Esophagus (tissue), 2 donors: Measurements from ENCODE around the gene KCNT1. TPM values are rescaled to one million over a fixed set of nuclear protein-coding genes. Genes with fewer than 3 reads are reported as not detected.

ENCODE experiments used
- H3K27ac ChIP-seq, 2 donors: one replicate each; pipeline ENCODE4 v1.5.1; 2013; ENCODE audit warnings: low read depth in 2 of 2, mild to moderate bottlenecking in 2 of 2, inconsistent platforms in 1 of 2, low read length in 1 of 2, moderate library complexity in 1 of 2
- H3K27me3 ChIP-seq, 2 donors: one replicate each; pipeline ENCODE4 v1.6.1; 2013; ENCODE audit warnings: low read length in 2 of 2, control low read depth in 1 of 2, mild to moderate bottlenecking in 1 of 2; ENCODE audit not compliant: insufficient read depth in 2 of 2, control insufficient read depth in 1 of 2
- H3K36me3 ChIP-seq, 2 donors: one replicate each; pipeline ENCODE4 v1.6.1; 2013; ENCODE audit warnings: low read length in 1 of 2; ENCODE audit not compliant: control insufficient read depth in 2 of 2, insufficient read depth in 2 of 2
- H3K4me1 ChIP-seq, 2 donors: one replicate each; pipeline ENCODE4 v1.6.1; 2013; ENCODE audit warnings: low read length in 1 of 2; ENCODE audit not compliant: control insufficient read depth in 2 of 2, insufficient read depth in 2 of 2
- H3K4me3 ChIP-seq, 2 donors: one replicate each; pipeline ENCODE4 v1.5.1; 2013; ENCODE audit warnings: low read length in 2 of 2, mild to moderate bottlenecking in 2 of 2, low read depth in 1 of 2, moderate library complexity in 1 of 2
- H3K9me3 ChIP-seq, 2 donors: one replicate each; pipeline ENCODE4 v1.6.1; 2013; ENCODE audit warnings: mild to moderate bottlenecking in 2 of 2, low read depth in 1 of 2, low read length in 1 of 2, moderate library complexity in 1 of 2; ENCODE audit not compliant: control insufficient read depth in 2 of 2, insufficient read depth in 1 of 2
- WGBS, 2 donors: extraction: QIAGEN DNeasy Blood & Tissue Kit; methylation state at CpG; one replicate each; pipeline ENCODE4 v1.1.7; 2013; 5-methylcytosine and 5-hydroxymethylcytosine counted together
- polyA plus RNA-seq, 2 donors: library from polyadenylated mRNA; stranded (reverse); fragments of 200-250 nt; gene quantifications; one replicate each; pipeline ENCODE4 v1.2.3, GENCODE V29; 2013
- donor health status: healthy with polysubstance abuse.
- donor health status: Bipolar disorder and iron deficiency.

The KCNT1 gene
- polyA plus RNA-seq, 2 donors, result 0.06 to 0.14 TPM

DNA sequence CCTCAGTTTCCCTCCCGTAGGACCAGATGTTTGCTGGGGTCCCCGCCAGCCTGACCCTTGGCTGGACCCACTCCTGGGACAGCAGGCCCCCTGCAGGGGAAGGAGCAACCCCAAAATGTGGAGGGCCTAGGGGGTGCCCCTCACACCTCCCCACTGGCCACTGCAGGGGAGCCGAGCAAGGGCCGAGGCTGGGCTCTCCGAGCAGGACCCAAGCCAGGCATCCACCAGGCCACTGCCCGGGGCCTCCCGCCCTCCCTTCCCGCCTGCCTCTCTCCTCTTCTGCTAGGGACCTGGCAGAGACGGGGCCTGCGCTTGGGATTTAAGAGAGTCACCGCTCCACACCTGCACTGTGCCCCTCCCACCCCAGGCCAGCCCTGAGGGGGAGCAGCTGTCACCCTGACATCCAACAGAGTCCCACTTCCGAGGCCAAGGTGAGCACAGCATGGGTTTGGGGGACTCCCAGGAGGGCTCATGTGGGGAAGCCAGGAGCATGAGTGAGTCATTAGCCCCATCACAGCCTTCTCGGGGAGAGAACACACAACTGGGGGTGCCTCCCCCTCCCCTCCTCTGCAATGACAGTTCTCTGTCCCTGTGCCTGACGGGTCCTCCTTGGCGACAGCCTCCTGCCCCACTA is 18.5 kb upstream of the KCNT1 start:
- Histone ChIP-seq H3K9me3 (peaks cover 0 to 3% of the 10 kb centered on the region in 2 donors), H3K4me3 (no peak overlapping the region), H3K27me3 (no peaks in the 10 kb centered on the region), H3K27ac (no peak overlapping the region), H3K36me3 (no peaks in the 10 kb centered on the region), H3K4me1 (no peaks in the 10 kb centered on the region)
- WGBS, 2 donors, result 65 to 70% methylated on average over 15 of the region's 15 CpGs

DNA sequence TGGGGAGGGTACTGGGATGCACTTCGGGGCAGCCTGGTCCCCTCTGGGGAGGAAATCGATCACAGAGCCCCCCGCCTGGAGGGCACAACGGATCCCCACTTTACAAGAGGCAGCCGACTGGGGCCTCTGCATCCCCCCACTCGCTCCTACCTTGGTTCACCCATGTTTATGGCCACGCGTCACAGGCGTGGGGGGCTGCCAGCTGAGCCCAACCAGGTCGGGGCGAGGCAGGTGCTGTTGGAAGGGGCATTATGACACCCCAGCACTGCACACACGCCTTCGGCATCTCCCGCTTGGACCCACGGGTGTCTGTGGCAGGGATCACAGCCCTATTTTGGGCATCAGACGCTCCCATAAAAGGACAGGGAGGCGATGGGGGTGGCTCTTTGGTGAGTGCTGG is 17.3 kb upstream of the KCNT1 start:
- 72 to 74% methylated on average over 17 of the region's 17 CpGs for WGBS, 2 donors

DNA sequence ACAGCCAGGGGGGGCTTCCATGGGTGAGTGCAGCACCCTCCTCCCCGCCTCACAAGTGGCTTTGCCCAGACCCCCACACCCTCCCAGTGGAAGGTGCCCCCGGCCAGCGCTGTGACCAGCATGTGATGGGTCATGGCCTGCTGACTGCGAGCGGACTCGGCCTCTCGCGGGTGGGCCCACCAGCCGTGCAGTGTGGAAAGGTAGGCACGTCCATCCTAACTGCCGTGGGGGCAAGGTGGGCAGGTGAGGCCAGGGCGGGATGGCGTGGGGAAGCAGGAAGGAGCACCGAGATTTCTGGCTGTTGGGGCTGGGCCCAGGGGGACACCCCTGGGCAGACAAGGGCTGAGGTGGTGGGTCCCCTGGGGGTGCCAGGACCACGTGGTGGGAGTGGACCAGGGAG is 14.8 kb upstream of the KCNT1 start:
- no peak overlapping the region for H3K4me3 ChIP-seq
- no peak overlapping the region for H3K27ac ChIP-seq
- 78 to 86% methylated on average over 15 of the region's 15 CpGs for WGBS, 2 donors
- no peaks in the 10 kb centered on the region for H3K36me3 ChIP-seq
- H3K27me3 ChIP-seq, result no peaks in the 10 kb centered on the region
- H3K9me3 ChIP-seq, result no peaks in the 10 kb centered on the region
- no peaks in the 10 kb centered on the region for H3K4me1 ChIP-seq

More for the DNA sequence above, 17.3 kb upstream of the KCNT1 start:
- Histone ChIP-seq H3K36me3 (no peaks in the 10 kb centered on the region), H3K27me3 (no peaks in the 10 kb centered on the region), H3K9me3 (peaks cover 0 to 3% of the 10 kb centered on the region in 2 donors), H3K4me3 (no peak overlapping the region), H3K4me1 (no peaks in the 10 kb centered on the region), H3K27ac (no peak overlapping the region)

DNA sequence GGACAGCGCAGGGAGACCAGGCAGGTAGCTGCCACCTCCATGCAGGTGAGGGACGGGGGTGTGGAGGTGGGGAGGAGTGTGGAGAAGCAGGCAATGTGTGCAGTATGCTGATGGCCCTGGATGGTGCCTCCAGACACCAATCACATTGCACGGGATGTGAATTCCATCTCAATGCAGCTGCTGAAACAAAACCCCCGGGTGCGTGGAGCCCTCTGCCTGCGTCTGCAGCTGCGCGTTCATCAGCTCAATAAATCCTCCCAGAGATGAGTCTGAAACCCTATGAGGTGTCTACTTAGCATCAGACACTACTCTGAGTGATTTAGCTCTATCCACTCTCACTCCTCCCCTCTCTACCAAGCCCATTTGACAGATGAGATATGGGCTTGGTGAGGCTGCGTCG is 13.0 kb upstream of the KCNT1 start:
- H3K4me1 ChIP-seq, result no peaks in the 10 kb centered on the region
- WGBS, 2 donors, result 78 to 84% methylated on average over 10 of the region's 10 CpGs
- no peaks in the 10 kb centered on the region for H3K36me3 ChIP-seq
- H3K9me3 ChIP-seq, result no peaks in the 10 kb centered on the region
- no peak overlapping the region for H3K27ac ChIP-seq
- H3K4me3 ChIP-seq, result no peak overlapping the region
- H3K27me3 ChIP-seq, result no peaks in the 10 kb centered on the region

DNA sequence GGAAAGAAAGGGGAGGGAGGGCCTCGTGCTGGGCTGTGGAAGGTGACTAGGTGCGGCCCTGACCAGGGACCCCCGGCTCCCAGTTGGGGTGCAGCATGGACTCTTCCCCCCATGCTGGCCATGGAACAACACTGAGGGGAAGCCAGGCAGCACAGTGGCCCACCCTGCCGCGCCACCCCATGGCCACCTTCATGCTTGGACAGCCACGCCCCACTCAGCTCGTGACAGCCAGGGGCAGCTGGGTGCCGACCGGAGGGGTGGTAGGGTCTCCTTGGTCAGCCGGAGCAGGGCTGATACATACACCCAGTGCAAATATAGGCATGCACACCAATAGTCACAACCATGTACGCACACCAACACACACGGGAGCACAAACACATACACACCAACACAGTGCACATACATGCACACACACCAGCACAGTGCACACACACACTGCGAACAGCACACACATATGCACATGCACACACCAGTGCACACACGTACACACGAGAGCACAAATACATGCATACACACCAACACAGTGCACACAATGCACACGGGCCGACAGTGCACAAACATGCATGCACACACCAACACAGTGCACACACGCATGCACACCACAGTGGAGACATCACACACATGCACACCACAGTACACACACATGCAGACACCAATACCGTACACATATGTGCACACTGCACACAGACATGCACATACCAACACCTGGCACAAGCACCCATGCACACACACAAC is 11.0 kb upstream of the KCNT1 start:
- H3K27me3 ChIP-seq, result no peaks in the 10 kb centered on the region
- 86 to 91% methylated on average over 19 of the region's 19 CpGs for WGBS, 2 donors
- no peak overlapping the region for H3K27ac ChIP-seq
- no peak overlapping the region for H3K4me3 ChIP-seq
- H3K4me1 ChIP-seq, result no peaks in the 10 kb centered on the region
- H3K36me3 ChIP-seq, result no peaks in the 10 kb centered on the region
- H3K9me3 ChIP-seq, result no peaks in the 10 kb centered on the region

DNA sequence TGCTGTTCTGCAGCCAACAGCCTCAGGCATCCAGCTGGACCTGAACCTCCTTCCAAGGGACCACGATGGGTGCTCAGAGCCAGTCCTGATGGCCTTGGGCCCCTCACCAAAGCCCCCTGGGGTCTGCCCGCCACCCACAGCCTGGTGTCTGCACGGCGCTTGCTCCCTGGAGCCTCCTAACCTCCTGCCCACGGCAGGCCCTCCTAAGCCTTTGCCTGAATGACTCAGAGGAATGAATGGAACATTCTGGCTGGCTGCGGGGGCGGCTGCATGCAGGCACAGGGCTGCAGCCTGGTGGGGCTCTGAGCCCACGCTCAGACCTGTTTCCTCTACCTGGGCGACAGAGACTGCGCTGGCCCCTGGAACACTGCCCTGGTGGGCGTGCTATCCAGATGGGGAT is 9.6 kb upstream of the KCNT1 start:
- H3K4me1 ChIP-seq, result no peaks in the 10 kb centered on the region
- H3K27ac ChIP-seq, result no peak overlapping the region
- 45 to 54% methylated on average over 11 of the region's 11 CpGs for WGBS, 2 donors
- no peaks in the 10 kb centered on the region for H3K9me3 ChIP-seq
- H3K27me3 ChIP-seq, result no peaks in the 10 kb centered on the region
- no peak overlapping the region for H3K4me3 ChIP-seq
- H3K36me3 ChIP-seq, result no peaks in the 10 kb centered on the region

DNA sequence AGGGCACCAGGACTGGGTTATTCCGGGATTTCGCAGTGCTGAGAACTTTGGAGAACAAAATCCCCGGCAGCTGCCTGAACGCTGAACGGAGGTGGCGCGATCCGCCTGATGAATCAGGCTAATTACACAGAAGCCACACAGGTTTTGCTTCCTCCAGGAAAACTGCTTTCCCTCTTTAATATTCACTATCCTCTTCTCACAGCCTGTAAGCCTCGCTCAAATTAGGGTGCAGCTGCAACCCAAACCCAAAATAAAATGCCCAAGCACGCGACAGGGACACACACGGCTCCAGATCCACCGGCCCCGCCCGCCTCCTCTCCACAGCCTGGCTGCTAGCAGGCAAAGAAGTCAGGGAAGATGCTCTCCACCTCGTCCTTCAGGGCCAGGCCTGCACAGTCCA is 8.7 kb upstream of the KCNT1 start:
- H3K4me1 ChIP-seq, result no peaks in the 10 kb centered on the region
- 50 to 59% methylated on average over 16 of the region's 16 CpGs for WGBS, 2 donors
- H3K27me3 ChIP-seq, result no peaks in the 10 kb centered on the region
- H3K9me3 ChIP-seq, result no peaks in the 10 kb centered on the region
- no peak overlapping the region for H3K27ac ChIP-seq
- H3K36me3 ChIP-seq, result no peaks in the 10 kb centered on the region
- H3K4me3 ChIP-seq, result no peak overlapping the region

DNA sequence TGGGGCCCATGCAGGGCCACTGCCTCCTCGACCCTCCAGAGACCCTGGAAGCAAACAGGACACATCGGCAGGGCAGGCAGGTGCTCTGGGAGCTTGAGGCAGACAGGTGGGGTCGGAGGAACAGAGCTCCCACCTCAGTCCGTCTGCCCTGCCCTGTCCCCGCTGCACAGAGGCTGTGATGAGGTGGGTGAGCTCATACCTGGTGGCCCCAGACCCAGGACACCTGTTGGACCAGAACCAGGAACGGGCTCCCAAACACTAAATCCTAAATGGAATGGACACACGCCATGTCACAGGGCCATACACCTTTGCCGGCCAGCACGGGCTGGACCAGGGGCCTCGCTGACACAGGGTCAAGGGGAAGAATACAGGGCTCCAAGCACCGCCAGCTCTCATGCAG is 8.2 kb upstream of the KCNT1 start:
- no peaks in the 10 kb centered on the region for H3K27me3 ChIP-seq
- WGBS, 2 donors, result 76 to 78% methylated on average over 11 of the region's 11 CpGs
- H3K4me3 ChIP-seq, result no peak overlapping the region
- H3K9me3 ChIP-seq, result no peaks in the 10 kb centered on the region
- no peaks in the 10 kb centered on the region for H3K4me1 ChIP-seq
- H3K36me3 ChIP-seq, result no peaks in the 10 kb centered on the region
- H3K27ac ChIP-seq, result no peak overlapping the region

DNA sequence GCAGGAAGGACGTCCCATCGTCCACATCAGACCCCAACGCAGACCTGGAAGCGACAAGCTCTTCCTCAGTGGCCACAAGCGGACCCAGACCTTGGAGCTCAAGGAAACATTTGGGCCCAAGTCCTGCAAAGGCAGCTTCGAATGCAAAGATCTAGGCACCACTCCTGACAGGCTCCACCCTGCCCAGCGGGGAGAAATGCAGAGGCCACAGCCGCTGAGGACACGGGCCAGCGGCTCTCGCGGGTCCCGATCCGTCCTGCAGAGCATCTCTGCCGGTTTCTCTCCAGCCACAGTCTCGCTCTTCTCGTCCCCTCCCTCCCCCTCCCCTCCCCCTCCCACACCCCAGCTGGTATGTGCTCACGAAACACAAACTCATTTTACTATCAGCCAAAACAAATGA is 7.6 kb upstream of the KCNT1 start:
- H3K27me3 ChIP-seq, result no peaks in the 10 kb centered on the region
- no peak overlapping the region for H3K4me3 ChIP-seq
- H3K4me1 ChIP-seq, result no peaks in the 10 kb centered on the region
- no peaks in the 10 kb centered on the region for H3K36me3 ChIP-seq
- no peak overlapping the region for H3K27ac ChIP-seq
- WGBS, 2 donors, result 55 to 56% methylated on average over 18 of the region's 18 CpGs
- no peaks in the 10 kb centered on the region for H3K9me3 ChIP-seq

DNA sequence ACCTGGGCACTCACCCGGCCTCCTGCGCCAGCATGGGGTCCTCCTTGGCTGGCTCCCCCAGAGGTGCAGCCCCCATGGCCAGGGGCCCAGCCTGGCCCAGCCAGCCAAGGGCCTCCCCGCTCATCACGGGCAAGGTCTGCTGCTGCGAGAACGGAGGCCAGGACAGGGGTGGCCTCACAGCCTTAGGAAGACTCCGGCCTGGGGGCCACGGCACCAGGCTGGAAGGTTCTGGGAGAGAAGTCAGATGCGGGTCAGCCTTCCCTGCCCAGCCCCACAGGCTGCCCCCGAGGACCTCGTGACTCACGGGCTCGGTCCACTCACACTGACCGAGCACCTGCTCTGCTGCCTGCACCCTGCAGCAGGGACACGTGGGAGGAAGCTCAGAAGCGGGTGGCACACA is 6.9 kb upstream of the KCNT1 start:
- no peaks in the 10 kb centered on the region for H3K9me3 ChIP-seq
- no peaks in the 10 kb centered on the region for H3K27me3 ChIP-seq
- H3K4me3 ChIP-seq, result no peak overlapping the region
- H3K36me3 ChIP-seq, result no peaks in the 10 kb centered on the region
- H3K4me1 ChIP-seq, result no peaks in the 10 kb centered on the region
- WGBS, 2 donors, result 79 to 81% methylated on average over 15 to 16 of the region's 16 CpGs
- no peak overlapping the region for H3K27ac ChIP-seq
